ENCODE measurements around the gene TSPAN3. TPM values are rescaled to one million over a fixed set of nuclear protein-coding genes. Genes with fewer than 3 reads are reported as not detected.

Gene TSPAN3
- total RNA-seq, 1 experiment from 2014 or later, result 237 TPM

GRCh38 chr15:77093436-77093835, 22.5 kb upstream of the TSPAN3 start:
- Histone ChIP-seq H3K4me1 (no peaks in the 10 kb centered on the region), H3K27me3 (replicated peaks; ENCODE audit: control insufficient read depth, insufficient read depth, low read length) (no peaks in the 10 kb centered on the region), H3K9me3 (no peaks in the 10 kb centered on the region), H3K36me3 (ENCODE audit: control insufficient read depth, insufficient read depth, low read length) (no peaks in the 10 kb centered on the region), H3K4me3 (ENCODE audit: low read depth, low read length) (no peak overlapping the region)
- Mint-ChIP-seq H3K27me3 (ENCODE audit: insufficient read depth, unreplicated experiment) (no peaks in the 10 kb centered on the region), H3K4me1 (ENCODE audit: low read depth, unreplicated experiment) (no peaks in the 10 kb centered on the region), H3K4me3 (ENCODE audit: unreplicated experiment) (no peak overlapping the region), H3K27ac (ENCODE audit: unreplicated experiment) (no peak overlapping the region), H3K9me3 (ENCODE audit: unreplicated experiment) (no peaks in the 10 kb centered on the region), H3K36me3 (ENCODE audit: insufficient read depth, unreplicated experiment) (no peaks in the 10 kb centered on the region)
- ChIA-PET CTCF (interaction anchor here (1.0 kb wide), 1 partner anchor 14 kb away, joined by 3 read pairs; no protein-coding TSS in a partner anchor), POLR2A (interaction anchor here (0.7 kb wide), 1 partner anchor 8 kb away, joined by 14 read pairs; no protein-coding TSS in a partner anchor)
- intact Hi-C loops (cut with micrococcal nuclease; ENCODE audit: unreplicated experiment), result no loop called here
- BruUV-seq (replicated peaks), result no TSS peak
- DNase-seq, result no peak
- no peak for TF ChIP-seq CTCF (IDR thresholded peaks at IDR 0.05; ENCODE audit: insufficient read depth in 1 of 2, low read depth in 1 of 2, low read length in 1 of 2, severe bottlenecking in 1 of 2, unreplicated experiment in 1 of 2)

GRCh38 chr15:77091097-77091496, 20.2 kb upstream of the TSPAN3 start:
- ChIA-PET POLR2A (no interaction called here), CTCF (no interaction called here)
- Mint-ChIP-seq H3K4me1 (ENCODE audit: low read depth, unreplicated experiment) (no peaks in the 10 kb centered on the region), H3K27ac (ENCODE audit: unreplicated experiment) (no peak overlapping the region), H3K4me3 (ENCODE audit: unreplicated experiment) (no peak overlapping the region), H3K9me3 (ENCODE audit: unreplicated experiment) (no peaks in the 10 kb centered on the region), H3K27me3 (ENCODE audit: insufficient read depth, unreplicated experiment) (no peaks in the 10 kb centered on the region), H3K36me3 (ENCODE audit: insufficient read depth, unreplicated experiment) (no peaks in the 10 kb centered on the region)
- H3K4me1 ChIP-seq, result no peaks in the 10 kb centered on the region
- no peak for TF ChIP-seq CTCF (IDR thresholded peaks at IDR 0.05; ENCODE audit: insufficient read depth in 1 of 2, low read depth in 1 of 2, low read length in 1 of 2, severe bottlenecking in 1 of 2, unreplicated experiment in 1 of 2)
- intact Hi-C loops (cut with micrococcal nuclease; ENCODE audit: unreplicated experiment), result no loop called here
- no peaks in the 10 kb centered on the region for H3K27me3 ChIP-seq (replicated peaks; ENCODE audit: control insufficient read depth, insufficient read depth, low read length)
- no peak overlapping the region for H3K4me3 ChIP-seq (ENCODE audit: low read depth, low read length)
- H3K36me3 ChIP-seq (ENCODE audit: control insufficient read depth, insufficient read depth, low read length), result no peaks in the 10 kb centered on the region
- DNase-seq, result no peak
- no TSS peak for BruUV-seq (replicated peaks)
- no peaks in the 10 kb centered on the region for H3K9me3 ChIP-seq

- no TSS peak for BruUV-seq (replicated peaks)
- no peak for TF ChIP-seq CTCF (IDR thresholded peaks at IDR 0.05; ENCODE audit: insufficient read depth in 1 of 2, low read depth in 1 of 2, low read length in 1 of 2, severe bottlenecking in 1 of 2, unreplicated experiment in 1 of 2)
- no peaks in the 10 kb centered on the region for H3K27me3 Mint-ChIP-seq (ENCODE audit: insufficient read depth, unreplicated experiment)
- H3K4me3 ChIP-seq (ENCODE audit: low read depth, low read length), result no peak overlapping the region
- H3K9me3 ChIP-seq, result no peaks in the 10 kb centered on the region
- H3K27ac Mint-ChIP-seq (ENCODE audit: unreplicated experiment), result no peak overlapping the region
- H3K36me3 ChIP-seq (ENCODE audit: control insufficient read depth, insufficient read depth, low read length), result no peaks in the 10 kb centered on the region
- ChIA-PET CTCF (no interaction called here), POLR2A (no interaction called here)
- H3K27me3 ChIP-seq (replicated peaks; ENCODE audit: control insufficient read depth, insufficient read depth, low read length), result no peaks in the 10 kb centered on the region
- intact Hi-C loops (cut with micrococcal nuclease; ENCODE audit: unreplicated experiment), result no loop called here
- no peak overlapping the region for H3K4me3 Mint-ChIP-seq (ENCODE audit: unreplicated experiment)
- no peaks in the 10 kb centered on the region for H3K4me1 Mint-ChIP-seq (ENCODE audit: low read depth, unreplicated experiment)
- H3K4me1 ChIP-seq, result no peaks in the 10 kb centered on the region
- no peak for DNase-seq
- H3K36me3 Mint-ChIP-seq (ENCODE audit: insufficient read depth, unreplicated experiment), result no peaks in the 10 kb centered on the region
- no peaks in the 10 kb centered on the region for H3K9me3 Mint-ChIP-seq (ENCODE audit: unreplicated experiment)
Measured at GRCh38 chr15:77087213-77087612, 16.3 kb upstream of the TSPAN3 start.

Data from Caco-2 (cell line).